Lung (tissue), 12 donors: Measurements from ENCODE around the gene PRPF18. TPM values are rescaled to one million over a fixed set of nuclear protein-coding genes. Genes with fewer than 3 reads are reported as not detected.

ENCODE experiments used
- ATAC-seq: fragments of 200-7000 bp; cut with Tn5 transposase; one replicate; pipeline ENCODE4 v1.9.1; 2020; ENCODE audit warnings: moderate number of reproducible peaks; ENCODE audit not compliant: insufficient read depth, low FRiP score
- DNase-seq, 3 donors: peaks; one replicate each; pipeline ENCODE4 v3.0.0-alpha.2; 2013 to 2017
- H3K27ac ChIP-seq, 2 donors: one replicate each; pipeline ENCODE4 v1.5.1; 2013; ENCODE audit warnings: mild to moderate bottlenecking in 2 of 2, moderate library complexity in 2 of 2, control low read depth in 1 of 2, inconsistent platforms in 1 of 2, low read depth in 1 of 2, low read length in 1 of 2
- H3K27me3 ChIP-seq, 3 donors: one replicate each; pipeline ENCODE4 v1.5.1; 2013; ENCODE audit warnings: low read length in 2 of 3; ENCODE audit not compliant: control insufficient read depth in 3 of 3, insufficient read depth in 3 of 3
- H3K36me3 ChIP-seq, 4 donors: one replicate each; pipeline ENCODE4 v1.5.1; 2013; ENCODE audit warnings: low read length in 4 of 4, mild to moderate bottlenecking in 1 of 4, moderate library complexity in 1 of 4; ENCODE audit not compliant: control insufficient read depth in 4 of 4, insufficient read depth in 4 of 4
- H3K4me1 ChIP-seq, 5 donors: one replicate each; pipeline ENCODE4 v1.5.1; 2013; ENCODE audit warnings: low read length in 5 of 5, mild to moderate bottlenecking in 2 of 5, moderate library complexity in 1 of 5; ENCODE audit not compliant: control insufficient read depth in 5 of 5, insufficient read depth in 5 of 5
- H3K4me3 ChIP-seq: one replicate; pipeline ENCODE4 v1.5.1; 2013; ENCODE audit warnings: mild to moderate bottlenecking, control low read depth, moderate library complexity
- H3K9ac ChIP-seq, 2 donors: one replicate each; pipeline ENCODE4 v1.5.1; 2013; ENCODE audit warnings: low read length in 2 of 2, control low read depth in 1 of 2; ENCODE audit not compliant: insufficient read depth in 1 of 2
- H3K9me3 ChIP-seq, 4 donors: one replicate each; pipeline ENCODE4 v1.5.1; 2013; ENCODE audit warnings: low read length in 3 of 4, mild to moderate bottlenecking in 1 of 4, moderate library complexity in 1 of 4; ENCODE audit not compliant: control insufficient read depth in 4 of 4, insufficient read depth in 3 of 4
- CTCF ChIP-seq: IDR thresholded peaks from 2 replicates; pipeline ENCODE4 v1.5.1; 2012; ENCODE audit warnings: mild to moderate bottlenecking; ENCODE audit errors: control extremely low read depth, extremely low read depth
- WGBS, 2 donors: extraction: QIAGEN DNeasy Blood & Tissue Kit; methylation state at CpG; one replicate each; pipeline ENCODE4 v1.1.7; 2013; 5-methylcytosine and 5-hydroxymethylcytosine counted together
- polyA plus RNA-seq, 2 donors: library from polyadenylated mRNA; stranded (reverse); fragments of 200-250 nt; gene quantifications; one replicate each; pipeline ENCODE4 v1.2.1, GENCODE V29; 2013
- total RNA-seq, 2 donors: library from RNA; depleted of rRNA in 1 of 2; stranded (reverse); fragments of >200 nt in 1 of 2; gene quantifications; one replicate each; pipeline ENCODE4 v1.2.1, GENCODE V29; 2014 to 2021
- donor health status: control.
- donor health status: control.
- donor health status: Bipolar disorder and iron deficiency.
- donor health status: healthy.
- donor health status: DM: yes; HTN: yes; CAD: no.

Gene PRPF18
- total and polyA plus RNA-seq, 4 donors = 10.6 to 39.9 (median 19.3) TPM

DNA sequence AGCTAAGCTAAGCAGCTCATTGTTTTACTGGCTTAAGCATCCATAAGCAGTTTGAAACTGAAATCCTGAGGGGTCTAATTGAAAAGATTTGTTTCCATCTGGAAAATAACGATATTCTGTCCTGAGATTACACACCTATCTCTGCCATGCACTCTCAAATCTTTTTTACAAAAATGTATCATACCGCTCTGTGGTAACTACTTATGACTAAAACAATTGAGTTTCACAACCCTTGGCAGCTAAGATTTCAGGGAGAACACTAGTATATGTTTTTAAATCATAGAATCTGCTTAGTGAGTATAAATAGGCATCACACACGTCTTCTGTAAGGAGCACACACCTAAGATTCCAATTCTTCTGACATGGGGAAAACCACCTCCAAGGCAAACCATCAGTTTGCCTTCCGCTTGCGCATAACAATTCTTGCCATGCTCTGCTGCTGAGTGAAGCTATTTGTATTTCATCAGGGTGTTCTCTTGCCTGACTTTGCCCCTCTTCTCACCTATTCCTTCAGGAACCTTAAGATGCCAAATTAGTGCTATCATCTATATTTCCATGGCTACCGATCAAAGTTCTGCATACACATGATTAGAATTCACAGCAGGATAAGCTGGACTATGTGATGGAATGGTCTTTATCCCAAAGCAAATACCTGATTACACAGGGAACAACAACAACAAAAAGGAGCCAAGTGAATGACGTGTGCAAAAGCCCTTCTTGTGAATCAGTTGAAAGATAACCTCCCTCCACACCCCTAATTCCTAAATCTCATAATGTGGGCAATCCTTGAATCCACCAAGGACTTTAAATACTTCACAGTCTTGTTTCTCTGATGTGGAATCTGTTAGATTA is 40.9 kb downstream of the PRPF18 start:
- Histone ChIP-seq H3K27me3 (no peaks in the 10 kb centered on the region), H3K9ac (no peak overlapping the region), H3K27ac (no peak overlapping the region), H3K4me3 (no peak overlapping the region), H3K36me3 (peaks cover 6 to 9% (median 8%) of the 10 kb centered on the region in 4 donors), H3K4me1 (peaks cover 0 to 5% (median 0%) of the 10 kb centered on the region in 5 donors), H3K9me3 (no peaks in the 10 kb centered on the region)
- no peak for DNase-seq
- 93 to 96% methylated on average over 7 of the region's 7 CpGs for WGBS, 2 donors
- TF ChIP-seq CTCF = no peak
- no peak for ATAC-seq

GRCh38 chr10:13628661-13629060 is 41.9 kb downstream of the PRPF18 start:
- Histone ChIP-seq H3K4me3 (no peak overlapping the region), H3K36me3 (peaks cover 6 to 9% (median 8%) of the 10 kb centered on the region in 4 donors), H3K4me1 (peaks cover 0 to 5% (median 0%) of the 10 kb centered on the region in 5 donors), H3K27ac (no peak overlapping the region), H3K9ac (peak overlapping the region in 1 of 2 donors; percentile 31), H3K9me3 (no peaks in the 10 kb centered on the region), H3K27me3 (no peaks in the 10 kb centered on the region)
- 48 to 68% methylated on average over 7 of the region's 7 CpGs for WGBS, 2 donors
- DNase-seq (no peak), ATAC-seq (no peak)
- TF ChIP-seq CTCF = no peak

DNA sequence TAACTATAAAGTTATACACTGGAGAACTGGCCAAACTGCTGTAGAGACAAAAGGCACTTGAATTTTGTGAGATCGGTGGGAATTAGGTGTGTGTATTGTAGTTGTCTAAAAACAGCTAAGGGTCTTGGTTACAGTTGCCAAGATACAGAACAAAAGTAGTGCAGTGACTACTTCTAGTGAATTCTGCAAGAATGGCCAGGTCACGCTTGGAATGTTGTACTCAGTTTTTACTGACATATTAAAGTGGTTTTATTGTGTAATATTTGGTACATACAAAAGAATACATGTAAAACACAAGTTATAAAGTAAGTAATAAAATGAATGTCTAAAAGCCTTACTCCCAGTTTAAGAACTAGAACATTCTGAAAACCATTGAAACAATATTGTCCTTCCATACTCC is 42.4 kb downstream of the PRPF18 start:
- 58 to 83% methylated on average over 2 of the region's 2 CpGs for WGBS, 2 donors
- H3K9ac ChIP-seq = no peak overlapping the region
- ATAC-seq = no peak
- DNase-seq = peak in 2 of 3 donors; percentile 60 to 62
- H3K27ac ChIP-seq = no peak overlapping the region
- no peak for TF ChIP-seq CTCF
- no peak overlapping the region for H3K4me3 ChIP-seq
- no peaks in the 10 kb centered on the region for H3K9me3 ChIP-seq
- peaks cover 6 to 9% (median 8%) of the 10 kb centered on the region in 4 donors for H3K36me3 ChIP-seq
- H3K27me3 ChIP-seq = no peaks in the 10 kb centered on the region
- H3K4me1 ChIP-seq = peaks cover 0 to 5% (median 0%) of the 10 kb centered on the region in 5 donors
